Activated CD4-positive, alpha-beta memory T cell treated with anti-CD3 and anti-CD28 coated beads for 36 hours (primary cell): Measurements from ENCODE around the gene UBR1. TPM values are rescaled to one million over a fixed set of nuclear protein-coding genes. Genes with fewer than 3 reads are reported as not detected.

Experiments used
- CTCF ChIA-PET: fragments of 350-600 bp; sonication (Branson Sonifier 250); formaldehyde crosslinking; loops from one replicate; lab custom pipeline; 2021; ENCODE audit warnings: antibody characterized with exemption, inconsistent platforms; lab: Charles Lee
- POLR2A ChIA-PET: fragments of 350-600 bp; sonication (Branson Sonifier 250); formaldehyde crosslinking; loops from one replicate; lab custom pipeline; 2021; ENCODE audit warnings: antibody characterized with exemption; lab: Charles Lee
- DNase-seq: peaks from one replicate; pipeline ENCODE4 v3.0.0-alpha.2; 2020
- H3K27ac Mint-ChIP-seq: one replicate; pipeline ENCODE4 v1.8.0; 2021; ENCODE audit warnings: mixed read lengths
- H3K27me3 Mint-ChIP-seq: one replicate; pipeline ENCODE4 v1.8.0; 2021; ENCODE audit warnings: mixed read lengths
- H3K36me3 Mint-ChIP-seq: one replicate; pipeline ENCODE4 v1.8.0; 2021; ENCODE audit warnings: mixed read lengths
- H3K4me1 Mint-ChIP-seq: one replicate; pipeline ENCODE4 v1.8.0; 2021; ENCODE audit warnings: low read depth, mixed read lengths
- H3K4me3 Mint-ChIP-seq: one replicate; pipeline ENCODE4 v1.8.0; 2021; ENCODE audit warnings: mild to moderate bottlenecking, mixed read lengths
- H3K9me3 Mint-ChIP-seq: one replicate; pipeline ENCODE4 v1.8.0; 2021; ENCODE audit warnings: mixed read lengths
- intact Hi-C: fragments of 100-400 bp; cut with micrococcal nuclease; formaldehyde crosslinking; loops from one replicate; pipeline ENCODE4 v1.15.1; 2023
- total RNA-seq, 2 experiments: library from RNA; stranded (reverse); gene quantifications; one replicate each; pipeline ENCODE4 v1.2.3, GENCODE V29; 2021

UBR1 gene
- total RNA-seq = 10 to 100 TPM; 24.5 to 29.7 TPM

GRCh38 chr15:43105778-43106485 is at the start of gene UBR1:
TSS of gene UBR1 (minus strand) at chr15:43106038. CDS start at chr15:43106022, 16 bp downstream.
- Mint-ChIP-seq H3K4me1 (peaks cover 39% of the 10 kb centered on the region), H3K27ac (peak within 1 kb of the TSS; percentile 95), H3K36me3 (peaks cover 27% of the 10 kb centered on the region), H3K9me3 (no peaks in the 10 kb centered on the region), H3K27me3 (no peaks in the 10 kb centered on the region), H3K4me3 (peak within 1 kb of the TSS; percentile 89)
- ChIA-PET CTCF (interaction anchor here (0.6 to 0.9 kb wide), 2 partner anchors 16 to 22 kb away, joined by 3 read pairs; no protein-coding TSS in a partner anchor), POLR2A (interaction anchor here (0.7 to 2.1 kb wide), 5 partner anchors 10 to 80 kb away, joined by 3 to 10 read pairs (median 3); no protein-coding TSS in a partner anchor)
- peak; percentile 95 for DNase-seq
- intact Hi-C loops = loop anchor here (1.0 to 5.0 kb wide), 5 partner anchors 17 to 833 kb away; partner anchors contain the start of genes CCNDBP1, GANC, TMEM62 and TMEM87A

- Mint-ChIP-seq H3K4me1 (peaks cover 11% of the 10 kb centered on the region), H3K27ac (no peak overlapping the region), H3K36me3 (peaks cover 21% of the 10 kb centered on the region), H3K4me3 (no peak overlapping the region), H3K27me3 (no peaks in the 10 kb centered on the region), H3K9me3 (no peaks in the 10 kb centered on the region)
- intact Hi-C loops = no loop called here
- no peak for DNase-seq
- ChIA-PET CTCF (no interaction called here), POLR2A (interaction anchor here (0.6 kb wide), 1 partner anchor 176 kb away, joined by 4 read pairs; no protein-coding TSS in a partner anchor)
These were observed 47.4 kb upstream of the UBR1 start for GRCh38 chr15:43153269-43153668.

- no peak overlapping the region for H3K27ac Mint-ChIP-seq
- intact Hi-C loops = no loop called here
- H3K4me1 Mint-ChIP-seq = peaks cover 11% of the 10 kb centered on the region
- no peak overlapping the region for H3K4me3 Mint-ChIP-seq
- peaks cover 17% of the 10 kb centered on the region for H3K36me3 Mint-ChIP-seq
- H3K27me3 Mint-ChIP-seq = no peaks in the 10 kb centered on the region
- CTCF ChIA-PET = interaction anchor here (1.3 kb wide), 1 partner anchor 134 kb away, joined by 5 read pairs; no protein-coding TSS in a partner anchor
- H3K9me3 Mint-ChIP-seq = no peaks in the 10 kb centered on the region
- DNase-seq = no peak
- POLR2A ChIA-PET = no interaction called here
These were observed 45.9 kb upstream of the UBR1 start for GRCh38 chr15:43151688-43152087.

GRCh38 chr15:43150191-43150929 is 44.5 kb upstream of the UBR1 start:
- no peak overlapping the region for H3K4me3 Mint-ChIP-seq
- H3K4me1 Mint-ChIP-seq = peaks cover 11% of the 10 kb centered on the region
- no peak overlapping the region for H3K27ac Mint-ChIP-seq
- DNase-seq = no peak
- H3K36me3 Mint-ChIP-seq = peaks cover 17% of the 10 kb centered on the region
- H3K9me3 Mint-ChIP-seq = no peaks in the 10 kb centered on the region
- POLR2A ChIA-PET = no interaction called here
- no peaks in the 10 kb centered on the region for H3K27me3 Mint-ChIP-seq
- CTCF ChIA-PET = no interaction called here
- intact Hi-C loops = no loop called here

DNA sequence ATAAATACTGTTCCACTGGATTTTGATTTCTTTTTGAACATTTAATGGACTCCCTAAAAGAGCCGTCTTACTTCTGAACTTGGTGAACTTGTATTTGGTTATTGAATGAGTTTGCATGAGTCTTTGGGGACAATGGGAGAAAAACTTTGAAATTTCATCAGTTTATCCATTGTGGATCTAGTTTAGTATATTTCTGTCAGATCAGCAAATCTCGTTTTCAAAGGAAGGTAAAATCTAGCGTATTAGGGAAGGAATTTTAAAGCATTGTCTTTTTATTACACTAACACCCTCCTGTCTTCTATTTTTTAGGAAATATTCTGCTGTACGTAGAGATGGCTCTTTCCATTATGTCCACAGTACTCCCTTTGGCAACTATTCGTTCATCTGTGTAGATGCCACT is 40.3 kb upstream of the UBR1 start:
- no peak overlapping the region for H3K27ac Mint-ChIP-seq

DNA sequence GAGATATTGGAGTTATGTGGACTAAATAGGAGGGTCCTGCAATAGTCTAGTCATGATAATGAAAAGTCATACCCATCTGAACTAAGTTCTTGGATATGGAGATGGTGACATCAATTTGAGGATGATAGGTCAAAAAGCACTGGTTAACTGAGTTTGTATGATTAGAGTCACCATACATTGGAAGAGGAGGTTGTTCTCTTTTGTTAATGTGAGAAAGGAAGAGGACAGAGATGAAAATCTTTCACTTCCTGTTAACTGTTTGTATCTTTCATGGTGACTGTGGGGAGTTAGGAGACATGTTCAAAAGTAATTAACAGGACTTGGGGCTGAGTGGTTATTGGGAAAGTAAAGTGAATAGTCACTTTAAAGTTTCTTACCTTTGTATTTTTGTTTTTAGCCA is 38.7 kb upstream of the UBR1 start:
- H3K36me3 Mint-ChIP-seq = peaks cover 25% of the 10 kb centered on the region
- no peak for DNase-seq
- intact Hi-C loops = no loop called here
- peaks cover 16% of the 10 kb centered on the region for H3K4me1 Mint-ChIP-seq
- ChIA-PET CTCF (no interaction called here), POLR2A (no interaction called here)
- no peaks in the 10 kb centered on the region for H3K9me3 Mint-ChIP-seq
- H3K27ac Mint-ChIP-seq = no peak overlapping the region
- no peaks in the 10 kb centered on the region for H3K27me3 Mint-ChIP-seq
- H3K4me3 Mint-ChIP-seq = no peak overlapping the region

More for the DNA sequence above, 40.3 kb upstream of the UBR1 start:
- DNase-seq = no peak
- H3K36me3 Mint-ChIP-seq = peaks cover 13% of the 10 kb centered on the region
- ChIA-PET CTCF (no interaction called here), POLR2A (interaction anchor here (0.7 kb wide), 1 partner anchor 295 kb away, joined by 3 read pairs; no protein-coding TSS in a partner anchor)
- intact Hi-C loops = no loop called here
- no peak overlapping the region for H3K4me3 Mint-ChIP-seq
- no peaks in the 10 kb centered on the region for H3K27me3 Mint-ChIP-seq
- H3K4me1 Mint-ChIP-seq = peaks cover 16% of the 10 kb centered on the region
- no peaks in the 10 kb centered on the region for H3K9me3 Mint-ChIP-seq

GRCh38 chr15:43143203-43143941 is 37.5 kb upstream of the UBR1 start:
- Mint-ChIP-seq H3K9me3 (no peaks in the 10 kb centered on the region), H3K27me3 (no peaks in the 10 kb centered on the region), H3K4me1 (peaks cover 16% of the 10 kb centered on the region), H3K27ac (no peak overlapping the region), H3K4me3 (no peak overlapping the region), H3K36me3 (peaks cover 30% of the 10 kb centered on the region)
- intact Hi-C loops = no loop called here
- ChIA-PET POLR2A (no interaction called here), CTCF (no interaction called here)
- no peak for DNase-seq

DNA sequence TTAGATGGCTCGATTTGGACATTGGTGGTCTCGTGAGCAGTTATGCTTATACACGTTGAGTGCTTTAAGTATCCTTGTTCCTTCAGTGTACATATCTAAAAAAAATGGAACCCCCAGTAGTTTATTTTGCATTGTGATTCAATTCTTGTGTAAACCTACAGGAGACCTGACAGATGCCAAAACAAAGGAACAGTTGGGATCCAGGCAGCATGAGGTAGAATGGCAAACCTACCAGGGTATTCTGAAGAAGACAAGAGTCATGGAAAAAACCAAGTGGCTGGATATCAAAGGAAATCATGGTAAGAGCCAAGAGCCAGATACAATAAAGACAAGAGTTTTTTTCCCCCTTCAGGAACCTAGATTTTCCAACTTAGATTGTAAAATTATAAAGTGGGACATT is 29.5 kb upstream of the UBR1 start:
- Mint-ChIP-seq H3K27me3 (peaks cover 3% of the 10 kb centered on the region), H3K9me3 (no peaks in the 10 kb centered on the region), H3K27ac (no peak overlapping the region), H3K4me3 (no peak overlapping the region), H3K36me3 (peaks cover 27% of the 10 kb centered on the region), H3K4me1 (peaks cover 16% of the 10 kb centered on the region)
- intact Hi-C loops = no loop called here
- POLR2A ChIA-PET = no interaction called here
- DNase-seq = no peak
- CTCF ChIA-PET = no interaction called here

GRCh38 chr15:43134157-43134635 is 28.4 kb upstream of the UBR1 start:
- H3K27ac Mint-ChIP-seq = peak overlapping the region; percentile 74
- peaks cover 16% of the 10 kb centered on the region for H3K4me1 Mint-ChIP-seq
- DNase-seq = no peak
- intact Hi-C loops = loop anchor here (5.0 kb wide), 1 partner anchor 53 kb away; the partner anchor contains the start of gene CCNDBP1
- H3K4me3 Mint-ChIP-seq = peak overlapping the region; percentile 84
- ChIA-PET POLR2A (no interaction called here), CTCF (no interaction called here)
- peaks cover 3% of the 10 kb centered on the region for H3K27me3 Mint-ChIP-seq
- peaks cover 17% of the 10 kb centered on the region for H3K36me3 Mint-ChIP-seq
- no peaks in the 10 kb centered on the region for H3K9me3 Mint-ChIP-seq

DNA sequence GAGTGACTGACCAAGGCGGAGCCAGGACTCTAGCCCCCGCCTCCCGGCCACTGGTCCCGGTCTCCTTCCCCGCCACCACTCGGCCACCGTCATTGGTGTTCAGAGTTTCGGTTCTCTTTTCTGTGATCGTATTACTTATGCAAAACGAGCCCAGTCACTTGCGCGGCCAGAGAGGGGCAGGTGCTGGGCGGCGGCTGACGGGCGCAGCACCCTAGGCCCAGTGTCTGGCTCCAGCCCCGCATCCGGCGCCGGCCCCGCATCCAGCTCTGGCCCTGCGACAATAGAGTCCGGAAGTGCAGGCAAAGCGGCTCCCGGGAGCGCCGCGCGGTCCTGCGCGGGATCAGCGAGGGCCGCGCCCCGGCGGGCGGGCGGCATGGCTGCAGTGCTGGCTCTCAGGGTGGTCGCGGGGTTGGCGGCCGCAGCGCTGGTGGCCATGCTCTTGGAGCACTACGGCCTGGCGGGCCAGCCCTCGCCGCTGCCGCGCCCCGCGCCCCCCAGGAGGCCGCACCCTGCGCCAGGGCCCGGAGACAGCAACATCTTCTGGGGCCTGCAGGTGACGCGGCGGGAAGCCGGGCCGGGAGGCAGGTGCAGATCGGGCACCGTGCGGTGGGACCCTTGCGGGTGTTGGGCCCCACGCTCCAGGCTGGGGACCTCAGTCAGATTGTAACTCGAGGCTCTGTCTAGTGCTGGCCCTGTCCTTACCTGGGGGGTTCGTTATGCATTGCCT is 27.8 kb upstream of the UBR1 start, which contains the start of gene TMEM62:
Gene TMEM62, plus strand, starts transcription at position 157 of the 727 bp plus-strand sequence. Its CDS starts 217 bp downstream, at position 374.
- Mint-ChIP-seq H3K9me3 (peaks cover 3% of the 10 kb centered on the region), H3K27ac (peak within 1 kb of the TSS; percentile 74), H3K4me1 (peaks cover 16% of the 10 kb centered on the region), H3K4me3 (peak within 1 kb of the TSS; percentile 84), H3K27me3 (peaks cover 4% of the 10 kb centered on the region), H3K36me3 (peaks cover 12% of the 10 kb centered on the region)
- ChIA-PET POLR2A (interaction anchor here (0.7 kb wide), 1 partner anchor 552 kb away, joined by 3 read pairs; no protein-coding TSS in a partner anchor), CTCF (interaction anchor here (2.3 kb wide), 1 partner anchor 11 kb away, joined by 6 read pairs; no protein-coding TSS in a partner anchor)
- intact Hi-C loops = loop anchor here (1.0 to 5.0 kb wide), 3 partner anchors 10 to 54 kb away; partner anchors contain the start of gene CCNDBP1
- DNase-seq = peak; percentile 83
